ENCODE data around the gene PCID2. TPM values are rescaled to one million over a fixed set of nuclear protein-coding genes. Genes with fewer than 3 reads are reported as not detected.

The PCID2 gene
- total RNA-seq, 1 experiment from 2014 or later = 39.7 TPM

GRCh38 chr13:113238536-113238935 is 30.1 kb upstream of the PCID2 start:
- BruUV-seq (replicated peaks) = no TSS peak
- Histone ChIP-seq H3K27ac (ENCODE audit: low read length) (no peak overlapping the region), H3K9me3 (ENCODE audit: control insufficient read depth, insufficient read depth, low read depth, low read length) (no peaks in the 10 kb centered on the region), H3K36me3 (ENCODE audit: control insufficient read depth, insufficient read depth, low read length) (peaks cover 4% of the 10 kb centered on the region; the same call in 1 of the 2 replicates), H3K27me3 (ENCODE audit: control insufficient read depth, insufficient read depth, low read length) (no peaks in the 10 kb centered on the region), H3K4me1 (ENCODE audit: control insufficient read depth, insufficient read depth, low read length) (no peaks in the 10 kb centered on the region), H3K4me3 (ENCODE audit: low read depth in 2 of 2, low read length in 2 of 2) (no peak overlapping the region)
- CTCF ChIA-PET = no interaction called here
- no peak for TF ChIP-seq SIN3A (IDR thresholded peaks at IDR 0.05; ENCODE audit: borderline replicate concordance, insufficient read depth, low read depth, low read length)
- no peak for TF ChIP-seq CTCF (IDR thresholded peaks at IDR 0.05)
- no peak for TF ChIP-seq REST (IDR thresholded peaks at IDR 0.05; ENCODE audit: insufficient read depth in 1 of 2, low read depth in 2 of 2, low read length in 1 of 2)
- no peak for TF ChIP-seq POLR2AphosphoS5 (IDR thresholded peaks at IDR 0.05; ENCODE audit: low read depth, low read length)
- no peak for TF ChIP-seq TCF7L2 (IDR thresholded peaks at IDR 0.05; ENCODE audit: low read depth, low read length)
- POLR2A ChIA-PET = no interaction called here
- intact Hi-C loops (cut with micrococcal nuclease; ENCODE audit: unreplicated experiment) (no loop called here), in situ Hi-C loops (cut with HindIII; ENCODE audit: low pct_unique_long_range_greater_than_20kb, low sequenced_read_pairs) (no loop called here)
- ATAC-seq (no peak), DNase-seq (ENCODE audit: low read depth, low spot score) (no peak)

GRCh38 chr13:113233101-113233500 is 24.6 kb upstream of the PCID2 start:
- no peak for DNase-seq (ENCODE audit: low read depth, low spot score)
- BruUV-seq (replicated peaks) = no TSS peak
- CTCF ChIA-PET = no interaction called here
- no peak overlapping the region for H3K27ac ChIP-seq (ENCODE audit: low read length)
- H3K4me3 ChIP-seq (ENCODE audit: low read depth in 2 of 2, low read length in 2 of 2) = no peak overlapping the region
- no peaks in the 10 kb centered on the region for H3K9me3 ChIP-seq (ENCODE audit: control insufficient read depth, insufficient read depth, low read depth, low read length)
- POLR2A ChIA-PET = no interaction called here
- H3K4me1 ChIP-seq (ENCODE audit: control insufficient read depth, insufficient read depth, low read length) = no peaks in the 10 kb centered on the region
- intact Hi-C loops (cut with micrococcal nuclease; ENCODE audit: unreplicated experiment) (no loop called here), in situ Hi-C loops (cut with HindIII; ENCODE audit: low pct_unique_long_range_greater_than_20kb, low sequenced_read_pairs) (no loop called here)
- H3K36me3 ChIP-seq (ENCODE audit: control insufficient read depth, insufficient read depth, low read length) = no peaks in the 10 kb centered on the region
- TF ChIP-seq CTCF (IDR thresholded peaks at IDR 0.05) (no peak), TCF7L2 (IDR thresholded peaks at IDR 0.05; ENCODE audit: low read depth, low read length) (no peak), REST (IDR thresholded peaks at IDR 0.05; ENCODE audit: insufficient read depth in 1 of 2, low read depth in 2 of 2, low read length in 1 of 2) (no peak), SIN3A (IDR thresholded peaks at IDR 0.05; ENCODE audit: borderline replicate concordance, insufficient read depth, low read depth, low read length) (no peak), POLR2AphosphoS5 (IDR thresholded peaks at IDR 0.05; ENCODE audit: low read depth, low read length) (no peak)
- H3K27me3 ChIP-seq (ENCODE audit: control insufficient read depth, insufficient read depth, low read length) = no peaks in the 10 kb centered on the region
- ATAC-seq = no peak
